ENCODE data around the gene PDZD7. TPM values are rescaled to one million over a fixed set of nuclear protein-coding genes. Genes with fewer than 3 reads are reported as not detected.

PDZD7 gene
- total and polyA plus RNA-seq, 10 donors = 0.17 to 2.3 (median 1.1) TPM

GRCh38 chr10:101050208-101051069, 19.5 kb upstream of the PDZD7 start:
- H3K9me3 ChIP-seq = no peaks in the 10 kb centered on the region
- 13 to 16% (median 14%) methylated on average over 32 to 42 of the region's 42 CpGs for WGBS, 5 donors
- peaks cover 6 to 29% (median 15%) of the 10 kb centered on the region in 6 donors for H3K4me1 ChIP-seq
- DNase-seq = peak; percentile 92
- TF ChIP-seq CTCF (IDR thresholded peaks at IDR 0.05 in 8 of 11, conservative IDR thresholded peaks at IDR 0.05 in 3 of 11) = peak; percentile 60 to 97 (median 90)
- peak in 2 of 3 donors; percentile 18 to 23 for TF ChIP-seq POLR2AphosphoS5 (IDR thresholded peaks at IDR 0.05)
- no peak for TF ChIP-seq POLR2A (IDR thresholded peaks at IDR 0.05)
- peaks cover 0 to 57% (median 38%) of the 10 kb centered on the region in 7 donors for H3K27me3 ChIP-seq (replicated peaks in 1 of 7)
- H3K27ac ChIP-seq = no peak overlapping the region
- intact Hi-C loops (cut with DNase I; ENCODE audit: low total_unique reads) = no loop called here
- peak overlapping the region in 4 of 8 donors; percentile 3 to 50 (median 14) for H3K4me3 ChIP-seq
- H3K36me3 ChIP-seq = no peaks in the 10 kb centered on the region

GRCh38 chr10:101047961-101048892, 17.3 kb upstream of the PDZD7 start:
- intact Hi-C loops (cut with DNase I; ENCODE audit: low total_unique reads) = no loop called here
- WGBS, 5 donors = 21 to 33% (median 25%) methylated on average over 58 to 62 of the region's 62 CpGs
- DNase-seq = peak; percentile 70

GRCh38 chr10:101047268-101047667, 16.3 kb upstream of the PDZD7 start:
- Histone ChIP-seq H3K4me3 (no peak overlapping the region), H3K27ac (no peak overlapping the region), H3K4me1 (peaks cover 15 to 44% (median 27%) of the 10 kb centered on the region in 6 donors), H3K9me3 (no peaks in the 10 kb centered on the region), H3K27me3 (replicated peaks in 1 of 7) (peaks cover 0 to 57% (median 38%) of the 10 kb centered on the region in 7 donors), H3K36me3 (no peaks in the 10 kb centered on the region)
- intact Hi-C loops (cut with DNase I; ENCODE audit: low total_unique reads) = no loop called here
- WGBS, 5 donors = 36 to 49% (median 37%) methylated on average over 16 of the region's 16 CpGs
- DNase-seq = no peak
- TF ChIP-seq POLR2AphosphoS5 (IDR thresholded peaks at IDR 0.05) (no peak), CTCF (IDR thresholded peaks at IDR 0.05 in 8 of 11, conservative IDR thresholded peaks at IDR 0.05 in 3 of 11) (no peak), POLR2A (IDR thresholded peaks at IDR 0.05) (no peak)

More at GRCh38 chr10:101047961-101048892, 17.3 kb upstream of the PDZD7 start:
- TF ChIP-seq POLR2AphosphoS5 (IDR thresholded peaks at IDR 0.05) (no peak), CTCF (IDR thresholded peaks at IDR 0.05 in 8 of 11, conservative IDR thresholded peaks at IDR 0.05 in 3 of 11) (no peak), POLR2A (IDR thresholded peaks at IDR 0.05) (no peak)
- Histone ChIP-seq H3K9me3 (no peaks in the 10 kb centered on the region), H3K4me3 (no peak overlapping the region), H3K36me3 (no peaks in the 10 kb centered on the region), H3K27me3 (replicated peaks in 1 of 7) (peaks cover 0 to 57% (median 38%) of the 10 kb centered on the region in 7 donors), H3K27ac (no peak overlapping the region), H3K4me1 (peaks cover 10 to 35% (median 20%) of the 10 kb centered on the region in 6 donors)

Measured in spleen (tissue), 11 donors.